GM23338 (cell line): ENCODE measurements around the gene HLA-B.

Experiments
- CREB1 ChIP-seq: fragments of 250-450 bp; sonication (Bioruptor Pico); IDR thresholded peaks from 2 replicates; pipeline ENCODE4 v1.5.0; 2020; ENCODE audit warnings: low read depth, mild to moderate bottlenecking, moderate library complexity
- EZH2 ChIP-seq: fragments of 200-600 bp; sonication (generic); IDR thresholded peaks from one replicate; pipeline ENCODE4 v1.8.0; 2017; ENCODE audit warnings: antibody characterized with exemption, mild to moderate bottlenecking, low read depth; ENCODE audit not compliant: unreplicated experiment
- POLR2AphosphoS5 ChIP-seq: IDR thresholded peaks from 2 replicates; pipeline ENCODE4 v1.6.1; 2016; ENCODE audit warnings: antibody characterized with exemption, low read depth
- TF ChIP-seq, protein P1 (sequence below), 2 experiments: fragments of 200-600 bp in 1 of 2; sonication (generic) in 1 of 2; conservative IDR thresholded peaks; 2 replicates each; pipeline versions ENCODE4 v1.5.1 to v1.6.1; 2016 to 2017; ENCODE audit warnings: antibody characterized with exemption in 2 of 2, low read depth in 2 of 2, mild to moderate bottlenecking in 2 of 2, moderate library complexity in 1 of 2
- TF ChIP-seq, protein P2 (sequence below): IDR thresholded peaks from 2 replicates; pipeline ENCODE4 v1.6.1; 2016; ENCODE audit warnings: antibody characterized with exemption

DNA sequence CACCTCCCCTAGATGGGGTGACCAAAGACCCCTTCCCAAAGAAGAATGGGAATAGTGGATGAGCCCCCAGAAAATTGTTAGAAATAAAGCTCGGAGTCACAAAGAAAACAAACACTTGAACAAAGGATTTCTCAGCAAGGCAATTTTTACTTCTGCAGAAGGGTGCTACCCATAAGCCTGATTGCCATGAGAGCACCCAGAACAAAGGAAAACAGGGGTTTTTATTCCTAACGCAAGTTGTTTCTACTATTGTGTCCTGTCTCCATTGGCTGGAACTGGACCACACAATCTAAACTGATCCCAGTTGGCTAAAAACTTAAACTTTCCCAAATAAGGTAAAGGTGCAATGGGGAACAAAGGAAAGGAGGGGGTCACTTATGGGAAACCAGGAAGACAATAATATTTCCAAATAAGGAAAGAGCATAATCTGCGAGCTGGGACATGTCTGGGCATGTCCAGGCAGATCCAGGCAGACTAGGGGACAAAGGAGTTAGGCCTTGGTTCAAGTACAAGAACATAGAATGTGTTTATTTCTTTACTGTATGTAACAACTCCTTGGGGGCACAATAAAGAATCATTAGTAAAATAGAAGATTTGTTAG lies 20.0 kb downstream of the HLA-B start:
- TF ChIP-seq, protein P1, sequence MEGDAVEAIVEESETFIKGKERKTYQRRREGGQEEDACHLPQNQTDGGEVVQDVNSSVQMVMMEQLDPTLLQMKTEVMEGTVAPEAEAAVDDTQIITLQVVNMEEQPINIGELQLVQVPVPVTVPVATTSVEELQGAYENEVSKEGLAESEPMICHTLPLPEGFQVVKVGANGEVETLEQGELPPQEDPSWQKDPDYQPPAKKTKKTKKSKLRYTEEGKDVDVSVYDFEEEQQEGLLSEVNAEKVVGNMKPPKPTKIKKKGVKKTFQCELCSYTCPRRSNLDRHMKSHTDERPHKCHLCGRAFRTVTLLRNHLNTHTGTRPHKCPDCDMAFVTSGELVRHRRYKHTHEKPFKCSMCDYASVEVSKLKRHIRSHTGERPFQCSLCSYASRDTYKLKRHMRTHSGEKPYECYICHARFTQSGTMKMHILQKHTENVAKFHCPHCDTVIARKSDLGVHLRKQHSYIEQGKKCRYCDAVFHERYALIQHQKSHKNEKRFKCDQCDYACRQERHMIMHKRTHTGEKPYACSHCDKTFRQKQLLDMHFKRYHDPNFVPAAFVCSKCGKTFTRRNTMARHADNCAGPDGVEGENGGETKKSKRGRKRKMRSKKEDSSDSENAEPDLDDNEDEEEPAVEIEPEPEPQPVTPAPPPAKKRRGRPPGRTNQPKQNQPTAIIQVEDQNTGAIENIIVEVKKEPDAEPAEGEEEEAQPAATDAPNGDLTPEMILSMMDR (conservative IDR thresholded peaks at IDR 0.05; ENCODE audit: low read depth in 2 of 2), result no peak
- no peak for TF ChIP-seq POLR2AphosphoS5
- TF ChIP-seq CREB1 (CRISPR knock-in tag), result no peak
- TF ChIP-seq, protein P2, sequence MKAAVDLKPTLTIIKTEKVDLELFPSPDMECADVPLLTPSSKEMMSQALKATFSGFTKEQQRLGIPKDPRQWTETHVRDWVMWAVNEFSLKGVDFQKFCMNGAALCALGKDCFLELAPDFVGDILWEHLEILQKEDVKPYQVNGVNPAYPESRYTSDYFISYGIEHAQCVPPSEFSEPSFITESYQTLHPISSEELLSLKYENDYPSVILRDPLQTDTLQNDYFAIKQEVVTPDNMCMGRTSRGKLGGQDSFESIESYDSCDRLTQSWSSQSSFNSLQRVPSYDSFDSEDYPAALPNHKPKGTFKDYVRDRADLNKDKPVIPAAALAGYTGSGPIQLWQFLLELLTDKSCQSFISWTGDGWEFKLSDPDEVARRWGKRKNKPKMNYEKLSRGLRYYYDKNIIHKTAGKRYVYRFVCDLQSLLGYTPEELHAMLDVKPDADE, result no peak
- TF ChIP-seq EZH2, result no peak
